ENCODE measurements around the gene PCGF3. TPM values are rescaled to one million over a fixed set of nuclear protein-coding genes. Genes with fewer than 3 reads are reported as not detected.

Gene PCGF3
- total RNA-seq, 6 experiments from 2014 or later = 13.0 to 23.5 (median 14.7) TPM

- H3K9me3 ChIP-seq = no peaks in the 10 kb centered on the region
- H3K4me1 ChIP-seq = no peaks in the 10 kb centered on the region
- DNase-seq = no peak
- H3K27me3 ChIP-seq = no peaks in the 10 kb centered on the region
- TF ChIP-seq POLR2A (IDR thresholded peaks at IDR 0.05) (no peak), CTCF (IDR thresholded peaks at IDR 0.05) (no peak)
- intact Hi-C loops (cut with DNase I) = no loop called here
- peaks cover 0 to 35% (median 17%) of the 10 kb centered on the region in 4 donors for H3K36me3 ChIP-seq
- 69% methylated on average over 7 of the region's 16 CpGs for WGBS (ENCODE audit: insufficient coverage, low coverage, low lambda C conversion rate, missing lambda C conversion rate)
- no peak overlapping the region for H3K4me3 ChIP-seq
- no peak overlapping the region for H3K27ac ChIP-seq
- ATAC-seq = no peak
Measured at GRCh38 chr4:738781-739280, 33.2 kb downstream of the PCGF3 start.

- Histone ChIP-seq H3K4me3 (no peak overlapping the region), H3K27me3 (no peaks in the 10 kb centered on the region), H3K27ac (no peak overlapping the region), H3K36me3 (peaks cover 0 to 28% (median 16%) of the 10 kb centered on the region in 4 donors), H3K4me1 (no peaks in the 10 kb centered on the region), H3K9me3 (no peaks in the 10 kb centered on the region)
- DNase-seq = no peak
- no peak for TF ChIP-seq CTCF (IDR thresholded peaks at IDR 0.05)
- TF ChIP-seq POLR2A (IDR thresholded peaks at IDR 0.05) = no peak
- 89% methylated on average over 4 of the region's 22 CpGs for WGBS (ENCODE audit: insufficient coverage, low coverage, low lambda C conversion rate, missing lambda C conversion rate)
- intact Hi-C loops (cut with DNase I) = no loop called here
- ATAC-seq = no peak
Measured at GRCh38 chr4:739569-739968, 33.9 kb downstream of the PCGF3 start.

GRCh38 chr4:740011-740410, 34.4 kb downstream of the PCGF3 start:
- ATAC-seq = no peak
- H3K36me3 ChIP-seq = peaks cover 0 to 23% (median 11%) of the 10 kb centered on the region in 4 donors
- intact Hi-C loops (cut with DNase I) = no loop called here

GRCh38 chr4:740656-741282, 35.1 kb downstream of the PCGF3 start:
- Histone ChIP-seq H3K9me3 (no peaks in the 10 kb centered on the region), H3K4me3 (no peak overlapping the region), H3K4me1 (no peaks in the 10 kb centered on the region), H3K27me3 (no peaks in the 10 kb centered on the region), H3K27ac (no peak overlapping the region), H3K36me3 (peaks cover 0 to 20% (median 8%) of the 10 kb centered on the region in 4 donors)
- 76% methylated on average over 12 of the region's 19 CpGs for WGBS (ENCODE audit: insufficient coverage, low coverage, low lambda C conversion rate, missing lambda C conversion rate)
- TF ChIP-seq CTCF (IDR thresholded peaks at IDR 0.05) (no peak), POLR2A (IDR thresholded peaks at IDR 0.05) (no peak)
- no peak for DNase-seq
- intact Hi-C loops (cut with DNase I) = no loop called here
- no peak for ATAC-seq

More at GRCh38 chr4:740011-740410, 34.4 kb downstream of the PCGF3 start:
- Histone ChIP-seq H3K4me3 (no peak overlapping the region), H3K9me3 (no peaks in the 10 kb centered on the region), H3K4me1 (no peaks in the 10 kb centered on the region), H3K27ac (no peak overlapping the region), H3K27me3 (no peaks in the 10 kb centered on the region)
- WGBS (ENCODE audit: insufficient coverage, low coverage, low lambda C conversion rate, missing lambda C conversion rate) = 93% methylated on average over 3 of the region's 12 CpGs
- no peak for DNase-seq
- TF ChIP-seq CTCF (IDR thresholded peaks at IDR 0.05) (no peak), POLR2A (IDR thresholded peaks at IDR 0.05) (no peak)

All from right lobe of liver (tissue), 6 donors.